Endometrial microvascular endothelial cells (primary cell): ENCODE data around the gene EIF3I. TPM values are rescaled to one million over a fixed set of nuclear protein-coding genes. Genes with fewer than 3 reads are reported as not detected.
"Not testable (repeated sequence)": the region's sequence is repeated elsewhere in the genome, so short reads cannot be mapped to it uniquely, and the experiment has no call there.

Experiments
- in situ Hi-C: cut with HindIII; loops from 2 replicates; pipeline ENCODE4 v1.10.0; 2017; ENCODE audit warnings: low sequenced_read_pairs, low pct_unique_long_range_greater_than_20kb; ENCODE audit errors: inconsistent ontology term
- total RNA-seq: library from RNA; depleted of rRNA; stranded (reverse); fragments of >200 nt; gene quantifications from one replicate; pipeline ENCODE4 v1.2.3, GENCODE V29; 2015; ENCODE audit errors: inconsistent ontology term

The EIF3I gene
- total RNA-seq, 1 donor from 2014 or later, result 474 TPM

- in situ Hi-C loops, result no loop called here
Observed at GRCh38 chr1:32255072-32256071, 33.2 kb downstream of the EIF3I start.

- in situ Hi-C loops, result no loop called here
Observed at GRCh38 chr1:32256473-32257226, 34.4 kb downstream of the EIF3I start.

GRCh38 chr1:32257227-32257508 is 35.0 kb downstream of the EIF3I start:
- in situ Hi-C loops, result no loop called here

- in situ Hi-C loops, result not testable (repeated sequence)
Observed at GRCh38 chr1:32263236-32263593, 41.0 kb downstream of the EIF3I start.

GRCh38 chr1:32263744-32264143 is 41.5 kb downstream of the EIF3I start:
- in situ Hi-C loops, result no loop called here

GRCh38 chr1:32265846-32266245 is 43.6 kb downstream of the EIF3I start:
- in situ Hi-C loops, result no loop called here

- in situ Hi-C loops, result no loop called here
Observed at GRCh38 chr1:32266921-32267591, 44.8 kb downstream of the EIF3I start.

GRCh38 chr1:32269744-32270143 is 47.5 kb downstream of the EIF3I start:
- in situ Hi-C loops, result no loop called here

GRCh38 chr1:32272557-32273390 is 50.6 kb downstream of the EIF3I start:
- in situ Hi-C loops, result no loop called here

- in situ Hi-C loops, result no loop called here
Observed at GRCh38 chr1:32273391-32274208, 51.4 kb downstream of the EIF3I start.

- in situ Hi-C loops, result no loop called here
Observed at GRCh38 chr1:32274646-32275340, 52.6 kb downstream of the EIF3I start.

- in situ Hi-C loops, result no loop called here
Observed at GRCh38 chr1:32275424-32275823, 53.2 kb downstream of the EIF3I start.

- in situ Hi-C loops, result no loop called here
Observed at GRCh38 chr1:32276032-32276782, 54.0 kb downstream of the EIF3I start.
